K562 (cell line): ENCODE results near the gene SHBG. TPM values are rescaled to one million over a fixed set of nuclear protein-coding genes. Genes with fewer than 3 reads are reported as not detected.

Experiments used
- CUX1 ChIP-seq: fragments of 200-800 bp; sonication (Bioruptor generic); IDR thresholded peaks from 2 replicates; pipeline ENCODE4 v1.6.1; 2016; ENCODE audit warnings: missing genetic modification characterization, missing compliant biosample characterization
- DLX4 ChIP-seq: fragments of 250-450 bp; sonication (Bioruptor Pico); IDR thresholded peaks from 2 replicates; pipeline ENCODE4 v1.6.1; 2021; ENCODE audit warnings: mild to moderate bottlenecking
- SP2 ChIP-seq: IDR thresholded peaks from 2 replicates; pipeline ENCODE4 v1.6.1; 2011; ENCODE audit warnings: mild to moderate bottlenecking, low read depth, low read length, moderate library complexity; ENCODE audit not compliant: poor library complexity, severe bottlenecking; ENCODE audit errors: extremely low read depth
- ZNF431 ChIP-seq: sonication (generic); formaldehyde crosslinking; IDR thresholded peaks from 2 replicates; pipeline ENCODE4 v1.8.0; 2022; ENCODE audit warnings: mild to moderate bottlenecking, missing genetic modification reagents
- ZNF609 ChIP-seq: sonication (generic); formaldehyde crosslinking; IDR thresholded peaks from 2 replicates; pipeline ENCODE4 v1.8.1; 2023; ENCODE audit warnings: missing genetic modification reagents, mild to moderate bottlenecking, borderline replicate concordance
- polyA plus RNA-seq, 8 experiments: library from polyadenylated mRNA; depleted of rRNA in 4 of 8; stranded (reverse) in 5 of 8; unstranded in 3 of 8; fragments of >200 nt; fragmentation: Nextera tagmentation in 2 of 8; fragmentation: Illumina TruSeq in 1 of 8; extraction: Ambion mirVana in 2 of 8; extraction: Trizol in 1 of 8; gene quantifications; 2 replicates each; pipeline versions ENCODE4 v1.2.1 to v1.2.3, GENCODE V29; 2011 to 2014; ENCODE audit warnings: inconsistent platforms in 1 of 8, missing spikeins in 1 of 8
- total RNA-seq, 7 experiments: library from RNA; depleted of rRNA in 6 of 7; stranded (reverse); fragments of >200 nt in 6 of 7; fragmentation: Illumina TruSeq in 2 of 7; extraction: Trizol in 2 of 7; gene quantifications; 2 replicates each; pipeline versions ENCODE4 v1.2.1 to v1.2.3, GENCODE V29; 2011 to 2021; ENCODE audit warnings: low replicate concordance in 1 of 7

Gene SHBG
- total and polyA plus RNA-seq, 9 of the 15 experiments (the other 6 are each of a cell fraction or from before 2014, with no cell fraction given): not detected

GRCh38 chr17:7612294-7612640, 17.7 kb upstream of the SHBG start (continued):
- TF ChIP-seq ZNF609 (CRISPR knock-in tag): no peak
- TF ChIP-seq SP2: no peak
- no peak for TF ChIP-seq ZNF431 (CRISPR knock-in tag)
- no peak for TF ChIP-seq DLX4 (CRISPR knock-in tag)
- no peak for TF ChIP-seq CUX1 (CRISPR knock-in tag)
